GM18909 (cell line): Measurements from ENCODE around the gene MPPED1.

ENCODE experiments used
- ATAC-seq: cut with Tn5 transposase; IDR thresholded peaks from one replicate; pipeline ENCODE4 v1.9.1; 2021; ENCODE audit warnings: mild to moderate bottlenecking; ENCODE audit not compliant: unreplicated experiment, poor library complexity

Gene MPPED1

DNA sequence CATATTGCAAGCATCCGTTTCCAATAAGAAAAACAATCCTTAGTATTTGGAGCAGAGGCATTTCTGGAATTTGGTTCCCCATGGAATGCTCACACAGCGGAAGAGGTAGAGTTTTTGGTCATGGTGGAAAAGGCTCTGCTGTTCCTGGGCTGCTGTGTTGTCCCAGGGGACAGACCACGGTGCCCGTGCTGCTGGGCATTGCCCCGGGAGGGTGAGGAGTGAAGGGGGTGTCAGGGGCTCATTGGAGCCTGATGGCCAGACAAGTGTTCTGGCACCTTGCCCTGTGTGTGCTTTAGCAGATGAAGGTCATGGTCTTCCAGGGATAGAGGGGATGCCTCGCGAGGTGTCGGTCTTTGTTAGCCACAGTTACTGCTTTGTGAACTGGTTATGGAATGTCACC lies 61.2 kb downstream of the MPPED1 start:
- ATAC-seq = no peak

DNA sequence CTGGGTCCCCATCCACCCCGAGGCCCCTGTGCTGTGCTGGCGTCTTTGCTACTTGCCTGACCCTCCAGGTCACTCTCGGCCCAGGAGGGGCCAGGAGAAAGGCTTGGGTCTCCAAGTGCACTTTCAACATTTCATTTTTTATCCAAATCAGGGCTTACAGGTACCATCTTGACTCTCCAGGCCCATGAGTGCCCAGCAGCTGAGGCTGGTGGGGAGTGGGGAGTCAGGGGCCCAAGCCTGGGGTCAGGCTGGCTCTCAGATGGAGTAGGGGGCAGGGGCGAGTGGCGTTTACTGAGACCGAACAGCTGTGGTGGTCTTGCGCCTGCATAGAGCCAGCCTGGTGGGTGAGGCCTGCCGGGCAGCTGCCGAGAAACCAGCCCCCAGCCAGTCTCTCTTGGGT lies 61.6 kb downstream of the MPPED1 start:
- ATAC-seq = no peak

DNA sequence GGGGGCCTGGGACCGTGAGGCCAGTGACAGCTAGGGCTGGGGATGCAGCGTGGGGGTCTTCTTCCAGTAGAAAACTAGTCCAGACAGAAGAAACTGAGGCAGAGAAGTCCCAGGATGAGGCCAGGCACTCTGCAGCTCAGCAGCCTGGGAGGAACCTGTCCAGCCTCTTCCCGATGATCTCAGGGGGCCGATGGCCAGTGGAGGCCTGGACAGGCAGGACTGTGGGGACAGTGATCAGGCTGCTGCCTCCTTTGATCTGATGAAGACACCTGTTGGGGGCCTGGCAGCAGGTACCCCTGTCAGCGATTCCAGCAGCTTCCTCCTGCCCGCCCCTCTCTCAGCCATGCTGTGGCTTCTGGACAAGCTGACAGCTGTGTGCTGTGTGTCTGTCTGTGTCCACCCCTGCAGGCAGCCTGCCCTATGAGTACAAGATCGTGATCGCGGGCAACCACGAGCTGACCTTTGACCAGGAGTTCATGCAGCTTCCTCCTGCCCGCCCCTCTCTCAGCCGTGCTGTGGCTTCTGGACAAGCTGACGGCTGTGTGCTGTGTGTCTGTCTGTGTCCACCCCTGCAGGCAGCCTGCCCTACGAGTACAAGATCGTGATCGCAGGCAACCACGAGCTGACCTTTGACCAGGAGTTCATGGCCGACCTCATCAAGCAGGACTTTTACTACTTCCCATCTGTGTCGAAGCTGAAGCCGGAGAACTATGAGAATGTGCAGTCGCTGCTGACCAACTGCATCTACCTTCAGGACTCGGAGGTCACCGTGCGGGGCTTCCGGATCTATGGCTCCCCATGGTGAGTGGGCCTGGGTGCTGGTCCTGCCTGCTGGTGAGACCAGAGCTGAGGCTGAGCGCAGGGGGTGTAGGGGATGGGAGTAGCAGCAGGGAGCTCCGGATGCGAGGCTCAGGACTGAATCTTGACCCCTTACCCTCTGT lies 62.6 kb downstream of the MPPED1 start:
- no peak for ATAC-seq

DNA sequence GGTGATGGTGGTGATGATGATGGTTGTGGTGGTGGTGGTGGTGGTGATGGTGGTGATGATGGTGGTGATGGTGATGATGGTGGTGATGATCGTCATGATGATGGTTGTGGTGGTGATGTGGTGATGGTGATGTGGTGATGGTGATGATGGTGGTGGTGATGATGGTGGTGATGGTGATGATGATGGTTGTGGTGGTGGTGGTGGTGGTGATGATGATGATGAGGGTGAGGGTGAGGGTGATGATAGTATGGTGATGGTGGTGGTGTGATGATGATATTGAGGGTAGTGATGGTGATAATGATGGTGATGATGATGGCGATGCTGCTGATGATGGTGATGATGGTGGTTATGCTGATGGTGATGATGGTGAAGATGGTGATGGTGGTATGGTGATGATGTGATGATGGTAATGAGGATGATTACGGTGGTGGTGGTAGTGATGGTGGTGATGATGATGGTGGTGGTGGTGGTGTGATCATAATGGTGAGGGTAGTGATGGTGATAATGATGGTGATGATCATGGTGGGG lies 63.8 kb downstream of the MPPED1 start:
- ATAC-seq = no peak

DNA sequence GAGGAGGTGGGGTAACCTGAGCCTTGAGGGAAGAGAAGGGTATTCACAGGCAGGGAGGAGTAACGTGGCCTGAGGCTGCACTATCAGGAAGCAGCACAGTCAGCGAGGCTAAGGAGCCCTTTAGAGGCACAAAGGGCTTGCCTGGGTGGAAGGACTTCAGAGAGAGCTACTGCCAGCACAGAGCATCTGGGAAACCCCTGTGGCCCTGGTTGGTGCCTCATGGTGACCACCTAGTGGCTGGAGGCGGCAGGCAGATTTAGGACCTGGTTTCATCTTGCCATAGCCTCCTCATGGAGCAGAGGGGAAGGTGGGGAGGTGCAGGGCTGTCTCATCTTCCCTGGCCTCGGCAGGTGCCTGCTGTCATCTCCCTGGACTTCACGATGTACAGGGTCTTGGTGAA lies 64.5 kb downstream of the MPPED1 start:
- no peak for ATAC-seq

DNA sequence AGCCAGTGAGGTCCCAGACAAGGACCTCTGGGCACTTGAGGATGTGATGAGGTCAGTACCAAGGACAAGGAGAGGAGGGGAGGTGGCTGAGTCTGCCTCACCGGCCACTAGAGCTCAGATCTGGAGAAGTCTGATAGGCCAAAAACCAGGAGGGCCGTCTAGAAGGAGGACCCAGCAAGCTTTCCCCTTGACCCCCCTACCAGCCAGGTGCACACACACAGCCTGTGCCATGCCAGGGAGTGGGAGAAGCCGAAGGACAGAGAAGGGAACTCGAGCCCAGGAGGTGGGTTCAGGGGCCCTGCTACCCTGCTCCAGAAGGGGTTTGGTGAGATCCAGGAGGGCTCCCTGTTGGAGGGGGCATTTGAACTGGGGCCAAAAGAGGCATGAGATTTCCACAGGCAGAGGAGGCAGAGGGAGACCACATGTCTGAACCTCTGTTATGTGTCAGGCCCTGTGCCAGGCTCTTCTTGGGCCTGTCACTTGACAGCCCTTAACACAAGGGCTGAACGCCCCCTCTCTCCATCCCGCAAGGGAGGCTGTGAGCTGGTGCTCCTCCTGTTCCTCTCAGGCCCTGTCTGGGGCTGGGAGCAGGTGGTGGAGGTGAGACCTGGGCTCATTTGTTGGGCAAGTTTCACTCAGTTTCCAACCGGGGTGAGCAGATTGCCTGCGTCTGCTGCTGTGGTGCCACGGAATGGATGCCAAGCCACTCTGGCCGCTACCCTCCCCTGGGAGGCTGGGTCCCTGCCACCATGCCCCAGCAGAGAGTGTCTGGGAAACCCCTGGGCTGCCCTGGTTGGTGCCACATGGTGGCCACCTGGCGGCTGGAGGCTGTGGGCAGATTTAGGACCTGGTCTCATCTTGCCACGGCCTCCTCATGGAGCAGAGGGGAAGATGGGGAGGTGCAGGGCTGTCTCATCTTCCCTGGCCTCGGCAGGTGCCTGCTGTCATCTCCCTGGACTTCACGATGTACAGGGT lies 65.2 kb downstream of the MPPED1 start:
- ATAC-seq = no peak

DNA sequence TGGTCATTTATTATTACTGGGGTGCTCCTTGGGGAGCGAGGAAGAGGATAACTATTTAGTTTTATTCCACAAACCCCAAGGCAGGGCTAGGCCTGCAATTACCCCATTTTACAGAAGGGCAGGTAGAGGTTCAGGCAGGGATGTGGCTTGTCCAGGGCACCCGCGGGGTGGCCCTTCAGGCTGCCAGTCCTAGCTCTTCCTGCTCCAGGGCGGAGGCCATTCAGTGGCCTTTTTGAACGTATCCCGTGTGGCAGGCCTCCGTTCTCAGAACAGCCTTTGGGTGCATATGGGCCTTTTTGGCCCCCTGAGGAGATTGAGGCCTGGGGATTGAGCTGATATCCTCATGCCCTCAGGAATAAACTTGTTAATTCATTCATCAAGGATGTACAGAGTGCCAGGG lies 66.2 kb downstream of the MPPED1 start:
- no peak for ATAC-seq

DNA sequence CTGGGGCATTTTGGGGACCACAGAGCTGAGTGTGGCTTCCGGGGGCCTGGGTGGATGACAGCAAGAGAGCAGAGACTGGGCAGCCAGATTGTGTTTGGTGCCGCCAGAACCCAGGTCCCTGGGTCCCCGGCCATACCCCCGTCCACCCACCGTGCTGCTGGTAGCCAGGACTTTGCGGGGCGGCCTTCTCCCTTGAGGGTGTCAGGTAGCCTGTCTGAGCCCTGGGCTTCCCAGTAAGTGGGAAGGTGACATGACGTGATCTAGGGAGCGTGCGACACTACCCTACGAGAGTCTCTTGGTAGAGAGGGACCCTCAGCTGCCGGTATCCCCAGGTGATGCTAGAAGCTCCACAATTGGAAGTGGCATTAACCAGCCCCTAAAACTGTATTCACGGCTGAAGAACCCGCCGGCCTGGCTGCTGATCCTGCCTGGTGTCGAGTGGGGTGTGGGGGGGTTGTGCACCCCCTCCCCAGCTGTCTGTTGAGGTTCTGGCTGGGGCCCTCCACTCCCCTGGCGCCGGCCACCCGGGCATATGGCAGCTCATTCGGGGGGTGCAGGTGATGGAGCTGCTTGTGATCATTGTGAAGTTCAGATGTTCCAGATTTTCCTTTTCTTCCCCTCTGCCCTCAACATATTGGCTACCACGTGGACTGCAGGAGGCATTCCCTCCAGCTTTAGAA lies 66.9 kb downstream of the MPPED1 start:
- ATAC-seq = no peak

DNA sequence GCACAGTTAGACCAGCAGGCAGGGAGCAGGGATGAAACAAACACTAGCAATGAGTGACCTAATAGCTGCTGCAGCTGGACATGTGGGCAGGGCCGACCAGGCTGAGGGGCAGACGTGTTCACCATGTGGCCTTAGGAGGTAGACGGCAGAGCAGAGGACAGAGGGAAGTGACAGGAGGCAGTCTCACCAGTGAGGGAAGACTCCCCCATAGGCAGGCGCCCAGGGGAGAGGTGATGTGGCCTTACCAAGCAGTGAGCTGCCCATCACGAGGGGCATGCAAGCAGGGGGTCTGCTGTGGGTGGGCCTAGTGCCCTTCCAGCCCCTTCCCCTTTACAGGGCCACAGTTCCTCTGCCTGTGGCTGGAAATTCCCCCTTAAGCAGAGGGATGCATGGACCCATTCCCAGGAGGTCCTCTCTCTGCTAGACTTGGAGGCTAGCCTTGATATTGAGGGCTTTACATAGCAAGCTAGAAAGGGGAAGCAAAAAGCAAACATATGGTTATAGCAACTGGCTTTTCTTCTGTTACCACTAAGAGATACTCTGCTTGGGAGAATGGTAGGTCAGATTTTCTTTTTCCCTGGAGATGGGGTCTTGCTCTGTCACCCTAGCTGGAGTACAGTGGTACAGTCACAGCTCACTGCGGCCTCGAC lies 67.6 kb downstream of the MPPED1 start:
- ATAC-seq = no peak

DNA sequence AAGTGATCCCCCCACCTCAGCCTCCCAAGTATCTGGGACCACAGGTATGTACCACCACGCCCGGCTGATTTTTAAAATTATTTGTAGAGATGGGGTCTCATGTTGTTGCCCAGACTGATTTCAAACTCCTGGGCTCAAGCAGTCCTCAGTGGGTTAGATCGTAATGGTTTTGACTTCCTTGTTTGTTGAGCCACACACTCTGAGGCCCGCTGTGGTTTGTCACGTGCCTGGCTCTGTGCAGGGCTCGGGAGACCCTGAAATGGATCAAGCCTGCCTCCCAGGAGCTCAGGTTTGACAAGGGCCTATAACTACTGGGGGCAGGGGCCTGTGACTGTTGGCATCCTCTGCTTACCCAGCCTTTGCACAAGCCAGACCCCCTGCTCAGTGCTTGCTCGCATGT lies 68.1 kb downstream of the MPPED1 start:
- no peak for ATAC-seq

DNA sequence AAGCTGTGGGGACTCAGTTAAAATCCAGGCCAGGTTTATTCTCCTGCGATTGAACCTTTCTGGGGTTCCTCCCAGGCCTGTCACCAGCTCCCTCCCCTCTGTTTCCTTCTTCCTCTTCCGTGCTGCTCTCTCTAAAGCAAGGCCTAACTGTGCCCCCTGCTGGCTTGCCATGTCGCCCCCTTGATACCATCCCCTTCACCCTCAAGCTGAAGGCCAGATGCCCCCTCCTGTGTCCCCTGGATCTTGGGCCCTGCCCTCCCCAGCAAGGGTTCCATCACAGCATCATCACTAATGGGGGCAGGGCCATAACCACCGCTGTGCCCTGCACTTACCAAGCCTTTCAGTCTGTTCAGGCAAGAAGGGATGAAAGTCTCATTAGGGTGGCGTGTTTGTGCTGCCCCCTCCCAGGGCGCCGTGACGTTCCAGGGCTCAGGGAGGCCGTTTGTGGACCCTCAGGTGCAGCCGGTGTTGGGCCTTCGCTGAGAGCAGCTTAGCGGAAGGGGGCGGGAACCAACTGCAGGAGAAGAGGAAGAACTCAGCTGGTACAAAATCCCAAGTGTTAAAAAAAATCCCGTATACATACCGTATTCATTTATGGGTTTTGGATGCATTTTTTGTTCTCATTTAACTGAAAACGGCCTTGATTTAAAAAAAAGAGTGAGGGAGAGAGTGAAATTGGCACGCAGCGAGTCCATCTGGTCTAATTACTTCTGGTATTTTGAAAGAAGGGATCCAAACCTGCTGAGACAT lies 69.9 kb downstream of the MPPED1 start:
- ATAC-seq = no peak

DNA sequence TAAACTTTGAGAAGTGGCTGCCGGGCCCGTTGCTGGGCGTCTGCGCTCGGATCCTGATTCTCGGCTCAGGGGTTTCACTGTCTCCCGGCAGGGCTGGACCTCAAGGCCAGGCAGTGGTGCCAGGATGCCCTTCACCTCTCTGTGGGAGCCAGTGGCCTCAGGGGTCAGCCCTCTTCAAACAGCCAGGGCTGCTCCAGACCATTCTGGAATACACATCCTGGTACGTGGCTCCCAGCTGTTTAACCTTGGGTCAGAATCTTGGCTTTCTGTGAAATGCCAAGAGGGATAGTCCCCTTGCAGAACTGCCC lies 70.5 kb downstream of the MPPED1 start:
- no peak for ATAC-seq

DNA sequence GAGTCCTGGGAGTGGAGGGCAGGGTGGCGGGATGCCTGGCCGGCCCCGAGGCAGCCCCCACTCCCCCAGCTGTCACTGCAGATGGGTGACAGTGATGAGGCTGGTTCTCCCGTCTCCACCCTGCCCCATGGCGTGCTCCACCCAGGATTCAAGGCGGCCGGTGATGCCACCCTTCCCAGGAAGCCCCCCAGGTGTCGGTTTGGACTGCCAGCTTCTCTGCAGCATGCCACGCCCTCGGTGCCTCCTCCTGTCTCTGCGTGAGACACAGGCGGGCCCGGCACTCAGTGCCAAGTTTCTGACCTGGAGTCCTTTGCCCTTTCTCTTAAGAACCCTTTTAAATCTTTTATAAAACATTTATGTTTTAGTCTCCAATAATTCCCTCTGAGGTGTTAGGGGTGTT lies 71.5 kb downstream of the MPPED1 start:
- no peak for ATAC-seq

DNA sequence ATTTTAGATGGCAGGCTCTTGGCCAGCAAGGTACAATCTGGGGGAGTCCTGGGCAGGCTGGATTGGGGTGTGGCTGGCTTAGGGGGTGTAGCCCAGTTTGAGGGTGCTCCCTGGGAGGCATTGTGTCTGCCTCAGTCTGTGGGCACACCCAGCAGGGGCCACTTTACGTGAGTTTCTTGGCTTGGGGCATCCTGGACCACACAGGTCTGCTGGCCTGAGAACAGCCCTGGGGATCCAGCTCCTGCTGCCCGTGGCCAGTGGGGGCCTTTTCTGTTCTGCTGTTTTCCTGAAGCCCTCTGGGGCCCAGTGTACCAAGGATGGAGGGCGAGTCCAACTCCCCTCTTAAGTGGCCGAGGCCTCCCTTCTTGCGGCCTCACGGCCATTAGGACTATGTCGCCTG lies 71.9 kb downstream of the MPPED1 start:
- no peak for ATAC-seq

DNA sequence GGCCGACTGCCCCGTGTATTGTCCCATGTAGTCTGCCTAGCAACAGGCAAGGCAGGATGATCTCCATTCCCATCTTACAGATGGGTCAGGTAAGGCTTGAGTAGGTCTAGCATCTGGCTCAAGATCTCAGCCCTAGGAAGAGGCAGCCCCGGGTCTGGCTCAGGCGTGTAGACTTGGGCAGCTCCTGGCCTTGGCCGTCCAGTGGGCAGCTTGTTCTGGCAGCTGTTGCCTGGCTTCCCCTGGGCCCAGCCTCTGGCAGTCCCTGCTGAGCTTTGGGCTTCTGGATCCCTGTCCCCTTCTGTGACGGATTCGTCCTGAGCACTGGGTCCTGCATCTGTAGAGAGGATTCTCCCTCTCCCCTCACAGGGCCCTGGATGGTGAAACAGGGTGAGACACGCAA lies 72.4 kb downstream of the MPPED1 start:
- no peak for ATAC-seq

DNA sequence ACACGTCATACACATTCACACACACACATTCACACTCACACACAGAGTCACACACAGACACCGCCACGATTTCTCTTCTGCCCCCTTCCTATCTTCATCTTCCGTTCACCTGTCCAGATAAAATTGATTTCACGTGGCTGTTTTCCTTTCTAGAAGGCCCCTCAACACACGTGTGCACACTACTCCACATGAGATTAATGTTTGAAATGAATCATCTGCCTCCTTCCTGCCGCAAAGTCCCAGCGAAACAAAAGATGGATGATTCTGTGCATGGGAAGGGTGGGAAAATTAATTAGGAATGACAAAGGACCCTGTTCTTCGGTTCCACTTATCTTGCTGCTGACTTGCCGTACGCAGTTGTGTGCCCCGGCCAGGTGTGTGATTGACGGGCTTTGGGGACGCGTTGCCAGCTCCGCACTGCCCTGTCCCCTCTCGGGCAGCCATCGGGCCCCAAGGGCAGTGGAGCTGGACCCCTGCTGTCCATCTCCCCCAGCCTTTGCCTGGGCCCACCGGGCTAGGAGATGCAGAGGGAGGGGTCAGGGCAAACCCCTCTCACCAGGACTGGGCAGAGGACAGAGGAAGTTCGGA lies 73.8 kb downstream of the MPPED1 start:
- no peak for ATAC-seq

DNA sequence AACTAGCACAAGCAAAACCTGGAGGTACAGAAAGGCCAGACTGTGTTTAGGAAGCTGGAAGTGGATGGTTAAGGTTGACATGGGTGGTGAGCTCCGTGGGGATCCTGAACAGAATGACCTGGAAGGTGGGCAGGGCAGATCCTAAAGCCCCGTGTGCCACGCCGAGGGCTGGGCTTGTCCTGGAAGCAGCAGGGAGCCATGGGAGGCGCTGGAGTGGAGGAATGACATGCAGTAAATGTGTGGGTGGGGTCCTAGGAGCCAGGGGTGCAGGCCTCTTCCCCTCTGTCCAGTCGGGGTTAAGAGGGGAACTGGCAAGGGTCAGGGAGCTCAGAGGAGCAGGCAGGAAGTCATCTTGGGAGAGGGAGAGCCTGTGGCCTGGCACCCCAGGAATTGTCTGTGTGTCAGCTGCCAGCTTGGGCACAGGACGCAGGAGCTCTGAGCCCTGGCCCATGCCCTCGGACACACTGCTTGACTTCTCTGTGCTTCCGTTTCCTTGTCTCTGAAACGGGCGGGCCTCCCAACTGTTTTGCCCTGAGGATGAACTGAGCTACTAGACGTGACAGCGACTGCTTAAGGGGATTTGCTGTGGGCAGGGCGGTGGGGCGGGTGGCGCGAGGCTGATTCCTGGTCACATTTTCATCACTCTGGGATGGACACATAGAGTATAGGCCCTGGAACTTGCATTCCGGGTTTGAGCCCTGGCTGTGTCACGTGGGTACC lies 75.7 kb downstream of the MPPED1 start:
- ATAC-seq = no peak
